CD4-positive, alpha-beta T cell treated with Interleukin-6 for 4 hours (primary cell): Measurements from ENCODE around the gene ARHGAP18.

ENCODE experiments used
- DNase-seq: peaks from one replicate; pipeline ENCODE4 v3.0.0-alpha.2; 2020; ENCODE audit warnings: mixed read lengths

ARHGAP18 gene

GRCh38 chr6:129717277-129717676 is 7.3 kb upstream of the ARHGAP18 start:
- DNase-seq, result no peak

GRCh38 chr6:129713806-129714333 is 3.9 kb upstream of the ARHGAP18 start:
- DNase-seq, result no peak

GRCh38 chr6:129711271-129711631 is 1.3 kb upstream of the ARHGAP18 start:
- DNase-seq, result no peak

- DNase-seq, result no peak
These were observed 683 bp upstream of the ARHGAP18 start for GRCh38 chr6:129710450-129711270.

- DNase-seq, result no peak
These were observed 695 bp downstream of the ARHGAP18 start for GRCh38 chr6:129709196-129709768.

GRCh38 chr6:129708496-129709195 is 1.3 kb downstream of the ARHGAP18 start:
- no peak for DNase-seq

GRCh38 chr6:129707882-129708495 is 2.0 kb downstream of the ARHGAP18 start:
- no peak for DNase-seq

- no peak for DNase-seq
These were observed 2.9 kb downstream of the ARHGAP18 start for GRCh38 chr6:129707028-129707427.

- no peak for DNase-seq
These were observed 4.8 kb downstream of the ARHGAP18 start for GRCh38 chr6:129705212-129705611.

- DNase-seq, result no peak
These were observed 5.3 kb downstream of the ARHGAP18 start for GRCh38 chr6:129704708-129705107.

- no peak for DNase-seq
These were observed 8.1 kb downstream of the ARHGAP18 start for GRCh38 chr6:129701721-129702455.

GRCh38 chr6:129700666-129701065 is 9.3 kb downstream of the ARHGAP18 start:
- no peak for DNase-seq

GRCh38 chr6:129699659-129700058 is 10.3 kb downstream of the ARHGAP18 start:
- no peak for DNase-seq

GRCh38 chr6:129698430-129698829 is 11.5 kb downstream of the ARHGAP18 start:
- DNase-seq, result no peak

GRCh38 chr6:129697788-129698187 is 12.2 kb downstream of the ARHGAP18 start:
- DNase-seq, result no peak

GRCh38 chr6:129696843-129697242 is 13.1 kb downstream of the ARHGAP18 start:
- no peak for DNase-seq

- no peak for DNase-seq
These were observed 14.0 kb downstream of the ARHGAP18 start for GRCh38 chr6:129696028-129696418.

- peak; percentile 42 for DNase-seq
These were observed 14.5 kb downstream of the ARHGAP18 start for GRCh38 chr6:129695373-129696027.

- no peak for DNase-seq
These were observed 15.9 kb downstream of the ARHGAP18 start for GRCh38 chr6:129694036-129694435.

GRCh38 chr6:129692467-129692866 is 17.5 kb downstream of the ARHGAP18 start:
- no peak for DNase-seq

GRCh38 chr6:129691709-129692108 is 18.3 kb downstream of the ARHGAP18 start:
- DNase-seq, result no peak

GRCh38 chr6:129691043-129691640 is 18.8 kb downstream of the ARHGAP18 start:
- no peak for DNase-seq
